Adrenal gland (tissue), 12 donors: ENCODE measurements around the gene ZSCAN23. TPM values are rescaled to one million over a fixed set of nuclear protein-coding genes. Genes with fewer than 3 reads are reported as not detected.

ENCODE experiments used
- DNase-seq, 7 donors: peaks; one replicate each; pipeline ENCODE4 v3.0.0-alpha.2; 2019 to 2020
- H3K27ac ChIP-seq, 5 donors: fragments of 200-600 bp; sonication (generic) in 4 of 5; 1 replicate in 3 of 5; 2 replicates in 2 of 5; pipeline versions ENCODE4 v1.5.1 to v1.8.0; 2016 to 2020; ENCODE audit warnings: mild to moderate bottlenecking in 1 of 5
- H3K27me3 ChIP-seq: fragments of 200-600 bp; 2 replicates; pipeline ENCODE4 v1.8.0; 2021
- H3K36me3 ChIP-seq, 2 donors: fragments of 200-600 bp; replicated peaks in 1 of 2; 1 replicate in 1 of 2; 2 replicates in 1 of 2; pipeline versions ENCODE4 v1.5.1 to v1.8.0; 2018 to 2022
- H3K4me1 ChIP-seq, 2 donors: fragments of 200-600 bp; replicated peaks in 1 of 2; 1 replicate in 1 of 2; 2 replicates in 1 of 2; pipeline versions ENCODE4 v1.5.1 to v1.8.0; 2018 to 2021
- H3K4me3 ChIP-seq, 4 donors: fragments of 200-600 bp; sonication (generic) in 3 of 4; one replicate each; pipeline ENCODE4 v1.5.1; 2016 to 2018
- H3K9me3 ChIP-seq, 3 donors: fragments of 200-600 bp; sonication (generic) in 1 of 3; replicated peaks in 1 of 3; 1 replicate in 2 of 3; 2 replicates in 1 of 3; pipeline versions ENCODE4 v1.5.1 to v1.8.0; 2016 to 2021
- POLR2A ChIP-seq, 2 donors: fragments of 450-650 bp; IDR thresholded peaks; one replicate each; pipeline ENCODE4 v1.6.1; 2017; ENCODE audit warnings: antibody characterized with exemption in 2 of 2, mild to moderate bottlenecking in 2 of 2, moderate library complexity in 1 of 2
- WGBS, 4 donors: extraction: QIAGEN DNeasy Blood & Tissue Kit in 2 of 4; methylation state at CpG; one replicate each; pipeline versions ENCODE4 v1.1.5 to v1.1.7; 2013 to 2017; 5-methylcytosine and 5-hydroxymethylcytosine counted together
- intact Hi-C, 2 donors: fragments of 100-400 bp; cut with DNase I; formaldehyde crosslinking; loops; one replicate each; pipeline versions ENCODE4 v1.14.1 to v1.15.0; 2022 to 2023
- polyA plus RNA-seq, 3 donors: library from polyadenylated mRNA; stranded (reverse); fragments of 200-250 nt in 2 of 3; fragments of 350-450 nt in 1 of 3; fragmentation: Illumina TruSeq in 1 of 3; extraction: RNeasy Lipid Tissue Mini Kit (QIAGEN cat#74804) in 1 of 3; gene quantifications; one replicate each; pipeline ENCODE4 v1.2.3, GENCODE V29; 2013 to 2014
- total RNA-seq, 9 donors: library from RNA; depleted of rRNA in 4 of 9; stranded (reverse); fragments of >200 nt in 4 of 9; fragments of 120-200 nt in 1 of 9; fragmentation: NEBNext Ultra II Directional in 1 of 9; extraction: Animal tissue kit (Norgen Biotek cat#: 25700) in 1 of 9; gene quantifications; one replicate each; pipeline versions ENCODE4 v1.1.0 to v1.2.4, GENCODE V29; 2013 to 2023
- TF ChIP-seq, protein P1 (sequence below), 6 experiments: fragments of 450-650 bp in 4 of 6; fragments of 200-600 bp in 2 of 6; sonication (generic) in 1 of 6; IDR thresholded peaks; 1 replicate in 5 of 6; 2 replicates in 1 of 6; pipeline versions ENCODE4 v1.5.1 to v1.8.0; 2016 to 2021; ENCODE audit warnings: antibody characterized with exemption in 6 of 6, mild to moderate bottlenecking in 2 of 6, moderate library complexity in 1 of 6
- donor health status: healthy with polysubstance abuse.
- donor health status: Bipolar disorder and iron deficiency.
- donor health status: DM: yes; HTN: yes; CAD: no.
- donor health status: DM: no; HTN: no; CAD: no.
- donor health status: DM: no; HTN: no; CAD: no.
- donor health status: DM: yes; HTN: yes; CAD: no.

The ZSCAN23 gene
- total and polyA plus RNA-seq, 12 donors = 0.13 to 8.0 (median 2.2) TPM

DNA sequence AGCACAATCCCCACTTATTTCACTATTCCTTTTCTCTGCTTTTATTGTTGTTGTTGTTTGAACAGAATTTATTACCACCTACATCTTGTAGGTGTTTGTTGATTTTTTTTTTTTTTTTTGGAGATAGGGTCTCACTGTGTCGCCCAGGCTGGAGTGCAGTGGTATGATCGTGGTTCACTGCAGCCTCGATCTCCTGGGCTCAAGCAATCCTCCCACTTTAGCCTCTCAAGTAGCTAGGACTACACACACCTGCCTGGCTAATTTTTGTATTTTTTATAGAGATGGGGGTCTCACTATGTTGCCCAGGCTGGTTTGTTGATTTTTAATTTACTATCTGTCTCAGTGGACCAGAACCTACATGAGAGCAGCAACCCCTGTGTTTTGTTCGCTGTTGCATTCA, 47.4 kb downstream of the ZSCAN23 start:
- Histone ChIP-seq H3K27me3 (no peaks in the 10 kb centered on the region), H3K36me3 (peaks cover 0 to 20% of the 10 kb centered on the region in 2 donors), H3K9me3 (no peaks in the 10 kb centered on the region), H3K27ac (no peak overlapping the region), H3K4me1 (peaks cover 7 to 29% of the 10 kb centered on the region in 2 donors), H3K4me3 (no peak overlapping the region)
- 96 to 100% (median 98%) methylated on average over 4 of the region's 4 CpGs for WGBS, 4 donors
- intact Hi-C loops = no loop called here
- DNase-seq = no peak
- no peak for TF ChIP-seq POLR2A (IDR thresholded peaks at IDR 0.05)
- TF ChIP-seq, protein P1, sequence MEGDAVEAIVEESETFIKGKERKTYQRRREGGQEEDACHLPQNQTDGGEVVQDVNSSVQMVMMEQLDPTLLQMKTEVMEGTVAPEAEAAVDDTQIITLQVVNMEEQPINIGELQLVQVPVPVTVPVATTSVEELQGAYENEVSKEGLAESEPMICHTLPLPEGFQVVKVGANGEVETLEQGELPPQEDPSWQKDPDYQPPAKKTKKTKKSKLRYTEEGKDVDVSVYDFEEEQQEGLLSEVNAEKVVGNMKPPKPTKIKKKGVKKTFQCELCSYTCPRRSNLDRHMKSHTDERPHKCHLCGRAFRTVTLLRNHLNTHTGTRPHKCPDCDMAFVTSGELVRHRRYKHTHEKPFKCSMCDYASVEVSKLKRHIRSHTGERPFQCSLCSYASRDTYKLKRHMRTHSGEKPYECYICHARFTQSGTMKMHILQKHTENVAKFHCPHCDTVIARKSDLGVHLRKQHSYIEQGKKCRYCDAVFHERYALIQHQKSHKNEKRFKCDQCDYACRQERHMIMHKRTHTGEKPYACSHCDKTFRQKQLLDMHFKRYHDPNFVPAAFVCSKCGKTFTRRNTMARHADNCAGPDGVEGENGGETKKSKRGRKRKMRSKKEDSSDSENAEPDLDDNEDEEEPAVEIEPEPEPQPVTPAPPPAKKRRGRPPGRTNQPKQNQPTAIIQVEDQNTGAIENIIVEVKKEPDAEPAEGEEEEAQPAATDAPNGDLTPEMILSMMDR (IDR thresholded peaks at IDR 0.05) = no peak

DNA sequence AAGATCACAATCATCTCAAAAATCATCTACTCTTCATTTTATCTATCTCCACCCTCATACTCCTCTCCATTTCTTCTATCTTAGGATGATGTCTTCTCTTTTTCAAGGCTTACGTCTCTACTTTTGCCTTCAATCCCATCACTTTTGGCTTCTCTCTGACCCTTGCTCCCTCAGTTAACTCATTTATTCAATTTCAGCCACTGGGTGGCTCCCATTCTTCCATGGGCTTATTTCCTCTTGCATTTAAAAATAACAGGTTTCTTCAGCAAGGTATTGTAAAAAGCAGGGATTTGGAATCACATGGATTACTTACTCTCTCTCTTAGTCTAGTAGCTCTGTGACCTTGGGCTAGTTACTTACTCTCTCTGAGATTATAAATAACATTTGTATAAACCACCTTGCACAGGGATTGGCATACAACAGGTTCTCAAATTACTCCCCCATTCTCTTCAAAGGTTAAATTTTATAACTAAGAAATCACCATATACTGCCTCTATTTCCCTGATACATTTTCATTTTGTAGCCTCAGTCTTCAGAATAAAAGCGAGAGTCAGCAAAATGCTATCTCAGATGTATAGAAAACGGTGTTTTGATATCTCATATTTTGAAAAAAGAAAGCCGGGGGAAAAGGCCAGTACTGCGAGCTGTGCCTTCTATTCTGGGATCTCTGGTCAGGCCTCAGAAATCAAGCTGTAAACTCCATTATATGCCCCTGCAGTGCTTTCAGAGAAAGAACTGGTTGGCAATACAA, 49.2 kb downstream of the ZSCAN23 start:
- intact Hi-C loops = no loop called here
- H3K27ac ChIP-seq = no peak overlapping the region
- TF ChIP-seq POLR2A (IDR thresholded peaks at IDR 0.05) = no peak
- TF ChIP-seq, protein P1 (IDR thresholded peaks at IDR 0.05) = peak in 2 of 6 experiments; percentile 10 to 23
- H3K27me3 ChIP-seq = no peaks in the 10 kb centered on the region
- H3K36me3 ChIP-seq = peaks cover 0 to 34% of the 10 kb centered on the region in 2 donors
- H3K4me1 ChIP-seq = peaks cover 7 to 23% of the 10 kb centered on the region in 2 donors
- WGBS, 4 donors = 70 to 96% (median 75%) methylated on average over 5 of the region's 5 CpGs
- no peak overlapping the region for H3K4me3 ChIP-seq
- H3K9me3 ChIP-seq = no peaks in the 10 kb centered on the region
- DNase-seq = no peak

DNA sequence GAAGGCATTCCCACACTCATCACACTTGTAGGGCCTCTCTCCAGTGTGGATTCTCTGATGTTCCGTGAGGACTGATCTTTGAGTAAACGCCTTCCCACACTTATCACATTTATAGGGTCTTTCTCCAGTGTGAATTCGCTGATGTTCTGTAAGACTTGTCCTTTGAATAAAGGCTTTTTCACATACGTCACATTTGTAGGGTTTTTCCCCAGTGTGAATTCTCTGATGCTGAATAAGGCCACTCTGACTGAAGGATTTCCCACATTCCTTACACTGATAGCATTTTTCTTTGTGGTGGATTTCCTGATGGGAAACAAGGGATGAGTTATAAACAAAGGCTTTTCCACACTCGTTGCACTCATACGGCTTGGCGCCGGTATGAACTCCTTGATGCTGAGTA, 52.6 kb downstream of the ZSCAN23 start:
- no peak overlapping the region for H3K27ac ChIP-seq
- H3K27me3 ChIP-seq = no peaks in the 10 kb centered on the region
- H3K4me3 ChIP-seq = no peak overlapping the region
- DNase-seq = no peak
- no peak for TF ChIP-seq POLR2A (IDR thresholded peaks at IDR 0.05)
- TF ChIP-seq, protein P1 (IDR thresholded peaks at IDR 0.05) = no peak
- H3K36me3 ChIP-seq = peaks cover 0 to 42% of the 10 kb centered on the region in 2 donors
- peaks cover 0 to 6% of the 10 kb centered on the region in 2 donors for H3K4me1 ChIP-seq
- intact Hi-C loops = no loop called here
- H3K9me3 ChIP-seq = no peaks in the 10 kb centered on the region
- WGBS, 4 donors = 95 to 97% (median 96%) methylated on average over 8 of the region's 8 CpGs

DNA sequence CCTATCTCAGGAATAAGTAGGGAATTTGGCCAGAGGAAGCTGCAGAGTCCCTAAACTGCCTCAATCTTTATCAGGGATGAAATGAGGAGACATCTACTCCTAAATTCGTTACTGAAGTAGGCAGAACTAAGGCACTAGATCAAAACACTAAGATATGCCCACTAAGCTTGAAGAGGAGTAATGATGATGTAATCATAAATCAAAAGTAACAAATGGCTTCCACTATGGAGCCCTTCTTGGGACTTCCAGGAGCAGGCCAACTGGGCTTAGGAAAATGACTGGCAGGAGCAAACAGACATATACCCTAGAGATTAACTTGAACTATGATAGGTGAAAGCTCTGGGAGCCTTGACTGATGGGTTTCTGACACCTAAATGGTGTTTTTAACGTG, 59.2 kb downstream of the ZSCAN23 start:
- no peak overlapping the region for H3K4me3 ChIP-seq
- TF ChIP-seq, protein P1 (IDR thresholded peaks at IDR 0.05) = no peak
- TF ChIP-seq POLR2A (IDR thresholded peaks at IDR 0.05) = no peak
- 65 to 77% (median 72%) methylated on average over 2 of the region's 2 CpGs for WGBS, 4 donors
- H3K4me1 ChIP-seq = peaks cover 0 to 8% of the 10 kb centered on the region in 2 donors
- no peak for DNase-seq
- H3K9me3 ChIP-seq = no peaks in the 10 kb centered on the region
- intact Hi-C loops = no loop called here
- H3K27ac ChIP-seq = peak overlapping the region in 2 of 5 donors; percentile 88 to 91
- no peaks in the 10 kb centered on the region for H3K27me3 ChIP-seq
- H3K36me3 ChIP-seq = peaks cover 0 to 19% of the 10 kb centered on the region in 2 donors
